SU-DHL-6 (cell line): ENCODE measurements around the gene SPATA2.

Experiments used
- H2AFZ ChIP-seq: fragments of 200-600 bp; sonication (generic); 2 replicates; pipeline ENCODE4 v1.6.1; 2014; ENCODE audit warnings: low read depth, mild to moderate bottlenecking, moderate library complexity, mixed read lengths, antibody characterized with exemption, low read length; ENCODE audit not compliant: severe bottlenecking
- H3F3A ChIP-seq: fragments of 200-600 bp; shearing (Covaris generic); 2 replicates; pipeline ENCODE4 v1.6.0; 2016; ENCODE audit warnings: antibody characterized with exemption, mild to moderate bottlenecking; ENCODE audit not compliant: insufficient read depth
- H3K27ac ChIP-seq: fragments of 200-600 bp; sonication (generic); 2 replicates; pipeline ENCODE4 v1.5.1; 2016; ENCODE audit warnings: low read depth, mild to moderate bottlenecking, low read length, moderate library complexity, mixed read lengths
- H3K27me3 ChIP-seq: fragments of 200-600 bp; sonication (generic), shearing (Covaris generic); 2 replicates; pipeline ENCODE4 v1.6.0; 2014; ENCODE audit warnings: mild to moderate bottlenecking, low read length
- H3K36me3 ChIP-seq: fragments of 200-600 bp; sonication (generic); 2 replicates; pipeline ENCODE4 v1.6.1; 2014; ENCODE audit warnings: mild to moderate bottlenecking, low read length, mixed read lengths
- H3K4me2 ChIP-seq: fragments of 300-600, 200-600 bp; shearing (Covaris generic), sonication (generic); 2 replicates; pipeline ENCODE4 v1.6.0; 2014; ENCODE audit warnings: low read length, low read depth, mild to moderate bottlenecking; ENCODE audit not compliant: poor library complexity, severe bottlenecking
- H3K4me3 ChIP-seq: fragments of 200-600 bp; sonication (generic); 2 replicates; pipeline ENCODE4 v1.5.1; 2014; ENCODE audit warnings: antibody characterized with exemption, low read length, mild to moderate bottlenecking, mixed read lengths; ENCODE audit not compliant: insufficient read depth, poor library complexity, severe bottlenecking
- H3K79me2 ChIP-seq: fragments of 200-600 bp; sonication (generic); 2 replicates; pipeline ENCODE4 v1.6.1; 2014; ENCODE audit warnings: mild to moderate bottlenecking, low read length, moderate library complexity; ENCODE audit not compliant: insufficient read depth
- H3K9ac ChIP-seq: fragments of 200-600 bp; sonication (generic); 2 replicates; pipeline ENCODE4 v1.7.0; 2014; ENCODE audit warnings: mild to moderate bottlenecking, low read length
- H3K9me2 ChIP-seq: fragments of 200-600 bp; sonication (generic); replicated peaks from 2 replicates; pipeline ENCODE4 v1.6.1; 2014; ENCODE audit warnings: low read length; ENCODE audit not compliant: insufficient read depth
- H3K9me3 ChIP-seq: fragments of 200-600 bp; sonication (generic); 2 replicates; pipeline ENCODE4 v1.6.1; 2014; ENCODE audit warnings: low read length, mixed read lengths; ENCODE audit not compliant: insufficient read depth
- H4K20me1 ChIP-seq: fragments of 200-600 bp; sonication (generic); 2 replicates; pipeline ENCODE4 v1.6.1; 2014; ENCODE audit warnings: low read depth, mild to moderate bottlenecking, antibody characterized with exemption, low read length, moderate library complexity, mixed read lengths
- EZH2phosphoT487 ChIP-seq: fragments of 200-600 bp; sonication (generic), shearing (Covaris generic); conservative IDR thresholded peaks from 2 replicates; pipeline ENCODE4 v1.6.1; 2018; ENCODE audit warnings: mild to moderate bottlenecking, antibody characterized with exemption, low read length, moderate library complexity, mixed read lengths
- TF ChIP-seq, protein P1 (sequence below): fragments of 200-600 bp; sonication (generic); IDR thresholded peaks from one replicate; pipeline ENCODE4 v1.5.1; 2017; ENCODE audit warnings: antibody characterized with exemption, mild to moderate bottlenecking, low read length, moderate library complexity; ENCODE audit not compliant: insufficient read depth, poor library complexity, severe bottlenecking

The SPATA2 gene

GRCh38 chr20:49870261-49870660 lies 45.1 kb downstream of the SPATA2 start:
- no peaks in the 10 kb centered on the region for H3K9me2 ChIP-seq
- H3F3A ChIP-seq = no peaks in the 10 kb centered on the region
- no peak overlapping the region for H3K4me2 ChIP-seq
- no peak overlapping the region for H2AFZ ChIP-seq
- H3K9ac ChIP-seq = no peak overlapping the region
- H3K36me3 ChIP-seq = no peaks in the 10 kb centered on the region
- H3K27me3 ChIP-seq = no peaks in the 10 kb centered on the region
- no peak for TF ChIP-seq EZH2phosphoT487
- no peaks in the 10 kb centered on the region for H3K79me2 ChIP-seq
- no peak overlapping the region for H3K4me3 ChIP-seq
- H3K27ac ChIP-seq = no peak overlapping the region
- no peaks in the 10 kb centered on the region for H3K9me3 ChIP-seq
- no peaks in the 10 kb centered on the region for H4K20me1 ChIP-seq

- TF ChIP-seq EZH2phosphoT487 = no peak
- TF ChIP-seq, protein P1, sequence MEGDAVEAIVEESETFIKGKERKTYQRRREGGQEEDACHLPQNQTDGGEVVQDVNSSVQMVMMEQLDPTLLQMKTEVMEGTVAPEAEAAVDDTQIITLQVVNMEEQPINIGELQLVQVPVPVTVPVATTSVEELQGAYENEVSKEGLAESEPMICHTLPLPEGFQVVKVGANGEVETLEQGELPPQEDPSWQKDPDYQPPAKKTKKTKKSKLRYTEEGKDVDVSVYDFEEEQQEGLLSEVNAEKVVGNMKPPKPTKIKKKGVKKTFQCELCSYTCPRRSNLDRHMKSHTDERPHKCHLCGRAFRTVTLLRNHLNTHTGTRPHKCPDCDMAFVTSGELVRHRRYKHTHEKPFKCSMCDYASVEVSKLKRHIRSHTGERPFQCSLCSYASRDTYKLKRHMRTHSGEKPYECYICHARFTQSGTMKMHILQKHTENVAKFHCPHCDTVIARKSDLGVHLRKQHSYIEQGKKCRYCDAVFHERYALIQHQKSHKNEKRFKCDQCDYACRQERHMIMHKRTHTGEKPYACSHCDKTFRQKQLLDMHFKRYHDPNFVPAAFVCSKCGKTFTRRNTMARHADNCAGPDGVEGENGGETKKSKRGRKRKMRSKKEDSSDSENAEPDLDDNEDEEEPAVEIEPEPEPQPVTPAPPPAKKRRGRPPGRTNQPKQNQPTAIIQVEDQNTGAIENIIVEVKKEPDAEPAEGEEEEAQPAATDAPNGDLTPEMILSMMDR = no peak
- Histone ChIP-seq H3K4me3 (no peak overlapping the region), H3K9ac (no peak overlapping the region), H3K36me3 (0 out of 2 replicates have a peak, but pooled peaks cover 3% of the 10 kb centered on the region), H3F3A (no peaks in the 10 kb centered on the region), H3K27ac (no peak overlapping the region), H3K27me3 (no peaks in the 10 kb centered on the region), H3K79me2 (no peaks in the 10 kb centered on the region), H2AFZ (no peak overlapping the region), H3K9me3 (no peaks in the 10 kb centered on the region), H3K4me2 (no peak overlapping the region), H3K9me2 (no peaks in the 10 kb centered on the region), H4K20me1 (no peaks in the 10 kb centered on the region)
Observed at GRCh38 chr20:49868964-49869363, 46.4 kb downstream of the SPATA2 start.

- no peak overlapping the region for H3K27ac ChIP-seq
- TF ChIP-seq EZH2phosphoT487 = no peak
- TF ChIP-seq, protein P1 = no peak
- no peaks in the 10 kb centered on the region for H4K20me1 ChIP-seq
- H3K36me3 ChIP-seq = peaks cover 3% of the 10 kb centered on the region; the same call in 1 of the 2 replicates
- H2AFZ ChIP-seq = no peak overlapping the region
- no peaks in the 10 kb centered on the region for H3F3A ChIP-seq
- no peaks in the 10 kb centered on the region for H3K79me2 ChIP-seq
- no peaks in the 10 kb centered on the region for H3K9me2 ChIP-seq
- no peaks in the 10 kb centered on the region for H3K9me3 ChIP-seq
- no peak overlapping the region for H3K4me3 ChIP-seq
- no peaks in the 10 kb centered on the region for H3K27me3 ChIP-seq
- no peak overlapping the region for H3K4me2 ChIP-seq
- H3K9ac ChIP-seq = no peak overlapping the region
Observed at GRCh38 chr20:49868538-49868937, 46.8 kb downstream of the SPATA2 start.

- Histone ChIP-seq H3K79me2 (no peaks in the 10 kb centered on the region), H3K9me3 (no peaks in the 10 kb centered on the region), H3K27me3 (no peaks in the 10 kb centered on the region), H3K9me2 (no peaks in the 10 kb centered on the region), H3F3A (no peaks in the 10 kb centered on the region), H4K20me1 (no peaks in the 10 kb centered on the region), H3K4me2 (no peak overlapping the region), H3K4me3 (no peak overlapping the region), H2AFZ (no peak overlapping the region), H3K27ac (no peak overlapping the region), H3K9ac (no peak overlapping the region), H3K36me3 (peaks cover 10% of the 10 kb centered on the region; the same call in 1 of the 2 replicates)
- TF ChIP-seq EZH2phosphoT487 = no peak
- TF ChIP-seq, protein P1 = no peak
Observed at GRCh38 chr20:49867453-49868215, 47.7 kb downstream of the SPATA2 start.
